Smooth muscle cell (in vitro differentiated cells): ENCODE results near the gene MBNL1. TPM values are rescaled to one million over a fixed set of nuclear protein-coding genes. Genes with fewer than 3 reads are reported as not detected.

Experiments
- DNase-seq: peaks from one replicate; lab custom pipeline; 2025; ENCODE audit not compliant: unreplicated experiment; lab: John Stamatoyannopoulos, UW
- H2AFZ ChIP-seq: fragments of 200-600 bp; sonication (generic); 2 replicates; pipeline ENCODE4 v1.6.0; 2016; ENCODE audit warnings: antibody characterized with exemption, low read depth, mild to moderate bottlenecking
- H3F3A ChIP-seq: fragments of 200-600 bp; sonication (generic); 2 replicates; pipeline ENCODE4 v1.6.0; 2017; ENCODE audit warnings: antibody characterized with exemption, low read depth
- H3K27ac ChIP-seq: fragments of 200-600 bp; sonication (generic); 2 replicates; pipeline ENCODE4 v1.5.1; 2016; ENCODE audit warnings: low read depth, mild to moderate bottlenecking
- H3K27me3 ChIP-seq: fragments of 200-600 bp; sonication (generic); 2 replicates; pipeline ENCODE4 v1.6.1; 2016; ENCODE audit warnings: low read depth, mild to moderate bottlenecking
- H3K36me3 ChIP-seq: fragments of 200-600 bp; sonication (generic); 2 replicates; pipeline ENCODE4 v1.5.1; 2016; ENCODE audit warnings: low read depth
- H3K4me1 ChIP-seq: fragments of 200-600 bp; sonication (generic); 2 replicates; pipeline ENCODE4 v1.5.1; 2016; ENCODE audit warnings: low read depth
- H3K4me2 ChIP-seq: fragments of 200-600 bp; sonication (generic); 2 replicates; pipeline ENCODE4 v1.6.0; 2016; ENCODE audit warnings: mild to moderate bottlenecking
- H3K4me3 ChIP-seq: fragments of 200-600 bp; sonication (generic); 2 replicates; pipeline ENCODE4 v1.5.1; 2016; ENCODE audit warnings: mild to moderate bottlenecking
- H3K79me2 ChIP-seq: fragments of 200-600 bp; sonication (generic); 2 replicates; pipeline ENCODE4 v1.6.0; 2016; ENCODE audit warnings: low read depth, mild to moderate bottlenecking
- H3K9ac ChIP-seq: fragments of 200-600 bp; sonication (generic); 2 replicates; pipeline ENCODE4 v1.6.0; 2016; ENCODE audit warnings: low read depth
- H3K9me3 ChIP-seq: fragments of 200-600 bp; sonication (generic); replicated peaks from 2 replicates; pipeline ENCODE4 v1.5.1; 2016; ENCODE audit warnings: low read depth
- H4K20me1 ChIP-seq: fragments of 200-600 bp; sonication (generic); 2 replicates; pipeline ENCODE4 v1.6.0; 2016; ENCODE audit warnings: low read depth
- CTCF ChIP-seq: fragments of 200-600 bp; sonication (generic); IDR thresholded peaks from 2 replicates; pipeline ENCODE4 v1.5.1; 2017; ENCODE audit warnings: borderline replicate concordance, mild to moderate bottlenecking, antibody characterized with exemption; ENCODE audit not compliant: insufficient read depth, poor library complexity, severe bottlenecking
- WGBS: methylation state at CpG from one replicate; pipeline ENCODE4 v1.1.7; 2016; ENCODE audit warnings: low lambda C conversion rate; 5-methylcytosine and 5-hydroxymethylcytosine counted together
- polyA plus RNA-seq: library from polyadenylated mRNA; unstranded; fragments of >200 nt; fragmentation: Nextera tagmentation; extraction: Ambion mirVana; gene quantifications from 2 replicates; pipeline ENCODE4 v1.2.1, GENCODE V29; 2016
- total RNA-seq: library from RNA; depleted of rRNA; stranded (reverse); fragments of >200 nt; gene quantifications from 2 replicates; pipeline ENCODE4 v1.2.3, GENCODE V29; 2014

The MBNL1 gene
- total and polyA plus RNA-seq, 2 experiments from 2014 or later = 19.5 to 128 TPM

- WGBS = 83% methylated on average over 3 of the region's 3 CpGs
- Histone ChIP-seq H3K9ac (no peak overlapping the region), H4K20me1 (peaks cover 94% of the 10 kb centered on the region), H3F3A (no peaks in the 10 kb centered on the region), H3K4me2 (no peak overlapping the region), H3K36me3 (no peaks in the 10 kb centered on the region), H3K4me3 (no peak overlapping the region), H3K9me3 (no peaks in the 10 kb centered on the region), H3K27me3 (no peaks in the 10 kb centered on the region), H2AFZ (no peak overlapping the region), H3K79me2 (peaks cover 76% of the 10 kb centered on the region), H3K27ac (no peak overlapping the region), H3K4me1 (no peaks in the 10 kb centered on the region)
- TF ChIP-seq CTCF = no peak
- DNase-seq = no peak
These were observed 137.4 kb downstream of the MBNL1 start for GRCh38 chr3:152405915-152406802.

GRCh38 chr3:152413240-152413639, 144.5 kb downstream of the MBNL1 start:
- Histone ChIP-seq H4K20me1 (peaks cover 64% of the 10 kb centered on the region), H3K36me3 (peaks cover 4% of the 10 kb centered on the region)
- WGBS = 97% methylated on average over 2 of the region's 2 CpGs

GRCh38 chr3:152416808-152417580, 148.3 kb downstream of the MBNL1 start:
- DNase-seq = no peak
- H3K27me3 ChIP-seq = no peaks in the 10 kb centered on the region
- H3K4me1 ChIP-seq = no peaks in the 10 kb centered on the region
- 100% methylated on average over 1 of the region's 1 CpG for WGBS
- H2AFZ ChIP-seq = no peak overlapping the region
- peaks cover 29% of the 10 kb centered on the region for H4K20me1 ChIP-seq
- no peak overlapping the region for H3K4me3 ChIP-seq
- TF ChIP-seq CTCF = no peak
- H3K27ac ChIP-seq = no peak overlapping the region
- H3K4me2 ChIP-seq = no peak overlapping the region
- no peaks in the 10 kb centered on the region for H3F3A ChIP-seq
- H3K9me3 ChIP-seq = no peaks in the 10 kb centered on the region
- H3K79me2 ChIP-seq = peaks cover 24% of the 10 kb centered on the region
- peaks cover 16% of the 10 kb centered on the region for H3K36me3 ChIP-seq
- H3K9ac ChIP-seq = no peak overlapping the region

More at GRCh38 chr3:152413240-152413639, 144.5 kb downstream of the MBNL1 start:
- Histone ChIP-seq H2AFZ (no peak overlapping the region), H3K4me2 (no peak overlapping the region), H3F3A (no peaks in the 10 kb centered on the region), H3K9ac (no peak overlapping the region), H3K79me2 (peaks cover 54% of the 10 kb centered on the region), H3K4me1 (no peaks in the 10 kb centered on the region), H3K27me3 (no peaks in the 10 kb centered on the region), H3K4me3 (no peak overlapping the region), H3K27ac (no peak overlapping the region), H3K9me3 (no peaks in the 10 kb centered on the region)
- TF ChIP-seq CTCF = no peak
- DNase-seq = no peak
